ENCODE results near the gene ZMIZ1. TPM values are rescaled to one million over a fixed set of nuclear protein-coding genes. Genes with fewer than 3 reads are reported as not detected.

ZMIZ1 gene
- total RNA-seq, 2 donors from 2014 or later: 51.4 to 58.0 TPM

- intact Hi-C loops (cut with DNase I): no loop called here
- ATAC-seq (no peak), DNase-seq (no peak)
Measured at GRCh38 chr10:79086822-79087221, 18.1 kb downstream of the ZMIZ1 start.

GRCh38 chr10:79087721-79088120 lies 19.0 kb downstream of the ZMIZ1 start:
- intact Hi-C loops (cut with DNase I): no loop called here
- ATAC-seq (no peak), DNase-seq (no peak)

- no peak for DNase-seq
Measured at GRCh38 chr10:79088176-79088575, 19.4 kb downstream of the ZMIZ1 start.

GRCh38 chr10:79088613-79089355 lies 20.0 kb downstream of the ZMIZ1 start:
- intact Hi-C loops (cut with DNase I): no loop called here
- DNase-seq (no peak), ATAC-seq (no peak)

More at GRCh38 chr10:79088176-79088575, 19.4 kb downstream of the ZMIZ1 start:
- ATAC-seq: peak in 1 of 2 donors; percentile 32
- intact Hi-C loops (cut with DNase I): no loop called here

- ATAC-seq: no peak
- no peak for DNase-seq
- intact Hi-C loops (cut with DNase I): no loop called here
Measured at GRCh38 chr10:79089632-79090031, 20.9 kb downstream of the ZMIZ1 start.

- DNase-seq (no peak), ATAC-seq (no peak)
- intact Hi-C loops (cut with DNase I): no loop called here
Measured at GRCh38 chr10:79090134-79090803, 21.5 kb downstream of the ZMIZ1 start.

- intact Hi-C loops (cut with DNase I): no loop called here
- DNase-seq: no peak
- no peak for ATAC-seq
Measured at GRCh38 chr10:79092292-79092896, 23.6 kb downstream of the ZMIZ1 start.

GRCh38 chr10:79093658-79094411 lies 25.1 kb downstream of the ZMIZ1 start:
- intact Hi-C loops (cut with DNase I): no loop called here
- peak; percentile 69 for DNase-seq
- ATAC-seq: peak; percentile 18 to 67

- ATAC-seq (peak; percentile 19 to 31), DNase-seq (no peak)
- intact Hi-C loops (cut with DNase I): no loop called here
Measured at GRCh38 chr10:79094412-79095175, 25.8 kb downstream of the ZMIZ1 start.

- intact Hi-C loops (cut with DNase I): no loop called here
- DNase-seq: no peak
- no peak for ATAC-seq
Measured at GRCh38 chr10:79095316-79095715, 26.6 kb downstream of the ZMIZ1 start.

GRCh38 chr10:79096514-79096913 lies 27.7 kb downstream of the ZMIZ1 start:
- DNase-seq: no peak
- no peak for ATAC-seq
- intact Hi-C loops (cut with DNase I): no loop called here

GRCh38 chr10:79097021-79097872 lies 28.5 kb downstream of the ZMIZ1 start:
- intact Hi-C loops (cut with DNase I): no loop called here
- DNase-seq (peak; percentile 52), ATAC-seq (peak; percentile 5 to 13)

GRCh38 chr10:79098061-79098460 lies 29.3 kb downstream of the ZMIZ1 start:
- intact Hi-C loops (cut with DNase I): no loop called here
- ATAC-seq: no peak
- DNase-seq: no peak

GRCh38 chr10:79098596-79099015 lies 29.8 kb downstream of the ZMIZ1 start:
- intact Hi-C loops (cut with DNase I): no loop called here
- ATAC-seq: no peak
- DNase-seq: no peak

GRCh38 chr10:79099898-79100448 lies 31.2 kb downstream of the ZMIZ1 start:
- intact Hi-C loops (cut with DNase I): no loop called here
- ATAC-seq: no peak
- DNase-seq: no peak

GRCh38 chr10:79100771-79101170 lies 32.0 kb downstream of the ZMIZ1 start:
- no peak for DNase-seq
- ATAC-seq: no peak
- intact Hi-C loops (cut with DNase I): no loop called here

GRCh38 chr10:79101560-79102497 lies 33.1 kb downstream of the ZMIZ1 start:
- intact Hi-C loops (cut with DNase I): no loop called here
- peak; percentile 66 to 70 for ATAC-seq
- DNase-seq: peak; percentile 70

All from left cardiac atrium (tissue), 4 donors.